HG03196 (cell line): ENCODE measurements around the gene RTN4RL1.

Experiments
- ATAC-seq: cut with Tn5 transposase; IDR thresholded peaks from one replicate; pipeline ENCODE4 v1.9.1; 2021; ENCODE audit not compliant: unreplicated experiment

The RTN4RL1 gene

DNA sequence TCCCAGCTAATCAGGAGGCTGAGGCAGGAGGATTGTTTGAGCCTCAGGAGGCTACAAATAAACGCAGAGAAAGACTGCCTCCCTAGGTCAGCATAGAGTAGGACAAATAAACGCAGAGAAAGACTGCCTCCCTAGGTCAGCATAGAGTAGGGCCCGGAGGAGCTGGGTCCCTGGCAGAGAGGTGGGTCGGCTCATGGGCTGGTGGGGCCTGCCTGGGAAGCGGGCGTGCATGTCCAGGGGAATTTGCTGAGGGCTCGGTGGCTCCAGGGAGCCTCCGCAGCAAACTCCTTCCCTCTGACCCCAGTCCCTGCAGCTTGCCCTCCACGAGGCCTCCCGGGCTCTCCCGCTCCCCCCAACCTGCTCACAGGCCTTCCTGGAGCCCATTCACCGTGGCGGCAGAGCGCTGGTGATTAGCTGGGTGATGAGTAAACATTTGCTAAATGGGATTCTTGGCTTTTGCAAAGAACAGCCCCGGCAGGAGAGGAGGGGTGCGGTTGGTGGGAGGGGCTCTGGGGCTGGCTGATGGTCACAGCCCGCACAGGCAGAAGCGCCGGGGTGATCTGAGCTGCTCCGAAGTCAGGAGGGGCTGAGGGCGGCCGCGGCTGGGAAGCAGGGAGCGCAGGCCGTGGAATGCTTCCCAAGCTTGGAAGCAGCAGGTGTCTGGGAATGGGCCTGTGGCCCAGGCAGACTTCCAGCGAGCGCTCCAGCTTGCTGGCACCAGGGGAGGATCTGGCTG, 93.1 kb downstream of the RTN4RL1 start:
- no peak for ATAC-seq

DNA sequence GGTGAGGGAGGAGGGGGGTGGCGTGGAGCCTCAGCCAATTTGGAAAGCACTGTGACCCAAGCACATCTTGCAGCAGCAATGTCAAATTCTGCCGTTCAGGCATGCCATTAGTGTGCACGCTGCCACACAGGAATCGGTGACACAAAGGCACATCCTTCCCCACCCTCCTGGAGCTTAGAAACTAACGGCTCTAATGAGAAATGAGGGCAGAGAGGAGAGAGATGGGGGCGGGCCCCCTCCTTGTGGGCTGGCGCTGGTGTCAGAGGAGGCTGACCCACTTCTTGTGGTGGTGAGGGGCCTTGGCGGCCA, 94.8 kb downstream of the RTN4RL1 start:
- ATAC-seq, result no peak

DNA sequence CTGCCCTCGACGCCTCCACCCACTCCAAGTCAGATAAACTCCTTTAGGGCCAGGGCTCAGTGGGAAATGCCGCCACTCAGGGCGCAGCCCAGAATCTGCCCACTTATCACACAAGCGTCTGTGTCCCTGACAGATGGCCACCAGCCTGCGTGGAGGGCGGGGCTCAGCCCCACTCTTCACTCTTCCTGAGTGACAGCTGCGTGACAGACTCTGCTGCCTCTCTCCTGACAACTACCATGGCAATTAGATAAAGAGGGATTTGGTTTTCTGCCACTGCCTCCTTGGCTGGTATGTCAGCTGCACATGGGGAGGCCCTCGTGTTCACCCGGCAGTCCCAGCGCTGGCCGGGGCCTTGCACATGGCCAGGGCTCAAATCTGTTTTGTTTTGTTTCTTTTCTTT, 96.2 kb downstream of the RTN4RL1 start:
- ATAC-seq, result no peak

DNA sequence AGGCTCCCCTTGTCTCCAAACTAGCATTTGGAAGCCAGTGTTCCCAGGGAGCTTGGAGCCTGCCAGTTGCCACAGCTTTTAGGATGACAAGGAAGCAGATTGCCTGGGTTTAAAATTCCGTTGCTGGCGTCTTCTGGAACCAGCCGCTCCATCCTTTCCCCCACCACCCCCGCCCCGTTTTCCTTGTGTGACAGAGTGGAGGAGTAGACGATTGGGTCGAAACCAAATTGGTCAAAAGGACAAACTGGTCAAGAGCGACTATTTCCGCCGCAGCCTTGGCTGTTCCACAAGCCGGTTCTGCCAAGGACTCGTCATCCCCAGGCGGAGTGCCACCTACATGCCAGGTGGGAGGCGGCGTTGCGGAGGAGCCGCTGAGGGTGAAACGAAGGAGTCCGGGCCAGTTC, 104.2 kb downstream of the RTN4RL1 start:
- ATAC-seq, result no peak

DNA sequence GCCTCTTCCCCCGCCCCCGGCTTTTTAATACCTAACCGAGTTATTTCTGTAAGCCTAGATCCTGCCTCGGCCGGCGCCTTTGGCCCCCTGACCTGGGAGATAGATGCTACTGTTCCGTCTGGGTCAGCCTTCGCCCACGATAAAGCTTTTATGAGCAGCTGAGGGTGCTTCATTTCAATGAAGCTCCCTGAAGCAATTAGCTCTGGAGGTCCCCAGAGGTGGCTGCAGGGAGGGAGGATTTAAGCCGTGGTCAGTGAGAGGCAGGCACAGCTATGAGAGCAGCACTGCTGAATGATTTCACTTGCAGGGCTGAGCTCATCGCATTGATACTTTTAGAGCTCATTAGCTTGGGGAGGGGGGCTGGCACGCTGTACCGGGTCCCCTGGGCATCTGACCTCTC, 105.9 kb downstream of the RTN4RL1 start:
- no peak for ATAC-seq

DNA sequence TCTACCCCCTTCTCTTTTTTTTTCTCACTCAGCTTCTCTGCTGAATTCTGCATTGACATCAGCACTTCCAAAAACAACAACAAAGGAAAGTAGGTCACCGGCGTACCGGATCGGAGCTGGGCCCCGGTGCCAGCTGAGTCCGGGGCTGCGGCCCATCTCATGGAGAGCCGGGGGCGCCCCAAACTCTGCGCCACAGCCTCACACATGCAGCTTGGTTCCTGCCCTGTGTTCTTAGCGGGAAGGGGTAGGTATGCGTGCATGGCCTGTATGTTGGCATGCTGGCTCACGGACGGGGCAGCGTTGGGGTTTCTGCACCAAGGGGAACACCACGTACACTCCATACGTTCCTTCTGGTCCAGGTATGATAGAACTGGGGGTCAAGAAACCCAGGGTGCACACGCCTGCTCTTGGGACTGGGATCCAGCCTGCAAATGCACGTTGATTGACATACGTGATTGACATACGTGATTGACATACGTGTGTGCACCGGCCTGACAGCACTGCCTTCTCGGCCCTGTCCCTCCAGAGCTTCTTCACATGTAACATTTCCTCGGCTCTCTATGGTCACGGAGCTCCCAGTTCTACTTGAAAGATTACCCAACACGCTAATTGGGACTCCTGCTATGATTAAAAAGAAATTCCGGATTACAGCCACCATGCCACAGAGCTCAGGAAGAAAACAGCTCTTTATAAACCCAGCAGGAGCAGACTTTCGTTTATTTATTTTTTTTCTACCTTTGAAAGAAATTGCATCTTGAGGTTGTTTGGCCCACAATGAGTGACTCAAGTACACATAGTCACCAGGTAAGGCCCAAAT, 106.6 kb downstream of the RTN4RL1 start:
- ATAC-seq, result no peak

DNA sequence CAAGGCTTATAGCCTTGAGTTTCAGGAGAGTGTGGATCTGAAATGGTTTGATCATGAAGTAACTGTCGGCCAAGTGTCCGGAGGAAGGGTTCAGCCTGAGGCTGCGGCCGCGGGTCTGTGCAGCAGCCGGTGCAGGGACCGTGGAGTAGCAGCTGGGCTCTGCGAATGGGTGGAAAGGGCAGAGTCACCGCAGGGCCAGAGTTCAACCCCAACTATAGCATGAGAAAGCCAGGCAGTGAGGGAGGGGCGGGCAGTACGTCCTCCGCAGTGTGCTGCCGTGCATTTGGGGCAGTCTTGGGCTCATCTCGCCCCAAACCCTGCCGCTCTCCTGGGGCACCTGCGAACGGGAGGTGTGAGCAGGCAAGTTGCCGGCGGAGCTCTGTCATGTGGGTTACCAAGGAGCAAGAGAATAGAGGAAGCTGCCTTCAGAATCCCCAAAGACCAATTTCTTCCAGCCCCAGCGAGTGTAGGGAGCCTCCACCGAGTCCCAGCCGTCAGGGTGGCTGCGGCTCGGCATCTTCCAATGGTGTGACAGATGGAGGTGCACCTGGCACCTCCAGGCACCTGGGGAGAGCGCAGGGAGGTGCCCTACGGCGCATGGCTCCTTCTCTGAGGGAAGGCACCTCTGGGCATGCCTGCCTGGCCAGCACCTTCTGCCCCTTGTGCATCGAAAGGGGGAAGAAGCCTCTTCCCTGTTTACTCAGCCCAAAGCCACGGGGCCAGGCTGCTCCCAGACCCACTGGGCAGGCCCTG, 108.0 kb downstream of the RTN4RL1 start:
- no peak for ATAC-seq

DNA sequence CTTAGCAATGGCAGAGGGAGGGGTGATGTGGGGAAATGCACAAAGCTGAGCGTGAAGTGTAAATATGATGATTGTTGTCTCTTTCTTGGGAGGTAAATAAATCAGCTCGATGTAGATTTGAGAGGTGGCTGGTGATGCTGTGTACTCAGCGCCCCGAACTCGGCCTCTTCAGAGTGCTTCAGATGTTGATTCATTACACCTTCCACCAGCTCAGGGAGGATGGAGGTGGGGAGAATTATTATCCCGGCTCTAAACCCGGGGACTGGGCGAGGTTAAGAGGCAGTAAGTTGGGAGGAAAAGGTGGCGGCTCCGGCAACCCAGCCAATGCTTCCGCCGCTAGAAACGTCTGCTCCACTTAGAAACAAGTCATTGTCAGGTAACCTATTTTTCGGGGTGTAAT, 108.8 kb downstream of the RTN4RL1 start:
- no peak for ATAC-seq

DNA sequence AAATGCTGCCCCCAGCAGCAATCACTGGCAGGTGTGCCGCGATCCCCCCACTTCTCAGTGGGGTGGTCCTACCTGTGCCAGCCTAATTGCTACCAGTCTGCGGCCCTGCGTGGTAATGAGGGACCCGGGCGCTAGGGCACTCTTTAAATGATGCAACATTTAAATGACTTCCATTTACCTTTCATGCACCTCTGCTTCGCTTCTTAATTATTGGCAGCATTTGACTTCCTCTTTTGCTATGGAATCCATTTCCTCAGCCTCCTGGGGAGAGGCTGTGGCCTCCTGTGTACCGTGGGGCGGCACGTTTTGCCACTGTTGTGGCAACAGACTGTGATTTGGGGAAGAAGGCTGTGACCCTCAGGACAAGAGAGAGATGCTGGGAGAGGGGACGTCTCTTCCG, 109.2 kb downstream of the RTN4RL1 start:
- no peak for ATAC-seq

DNA sequence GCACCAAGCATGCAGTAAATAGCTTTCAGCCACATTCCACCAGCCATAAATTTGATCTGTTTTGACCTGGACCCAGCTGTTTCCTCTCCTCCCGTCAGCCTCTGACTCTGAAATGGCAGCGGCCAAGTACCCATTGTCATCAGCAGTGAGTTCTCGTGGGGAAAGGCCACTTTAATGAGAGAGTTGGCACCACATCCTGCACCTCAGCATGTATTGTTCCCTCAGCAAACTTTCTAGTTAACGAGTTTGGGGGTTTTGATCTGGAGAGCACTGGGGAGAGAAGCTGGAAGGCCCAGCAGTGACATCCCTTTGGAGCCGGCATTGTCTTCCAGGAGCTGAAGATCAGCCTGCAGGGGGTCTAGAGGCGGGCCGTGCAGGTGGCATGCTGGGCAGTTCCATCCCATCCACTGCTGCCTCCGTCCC, 110.5 kb downstream of the RTN4RL1 start:
- no peak for ATAC-seq

DNA sequence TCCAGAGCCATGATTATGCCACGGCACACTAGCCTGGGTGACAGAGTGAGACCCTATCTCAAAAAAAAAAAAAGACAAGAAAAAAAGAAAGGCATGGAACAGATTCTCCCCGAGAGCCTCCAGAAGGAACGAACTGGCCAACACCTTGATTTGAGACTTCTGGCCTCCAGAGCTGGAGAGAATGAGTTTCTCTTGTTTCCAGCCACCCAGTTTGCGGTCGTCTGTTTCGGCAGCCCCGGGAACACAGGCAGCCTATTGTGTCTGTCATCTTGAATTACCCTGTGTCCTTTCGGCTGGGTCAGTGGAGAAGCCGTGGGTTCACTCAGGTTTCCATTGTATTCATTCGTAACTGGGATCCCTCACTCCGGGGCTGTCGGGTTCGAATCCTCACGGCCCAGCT, 111.4 kb downstream of the RTN4RL1 start:
- ATAC-seq, result no peak

DNA sequence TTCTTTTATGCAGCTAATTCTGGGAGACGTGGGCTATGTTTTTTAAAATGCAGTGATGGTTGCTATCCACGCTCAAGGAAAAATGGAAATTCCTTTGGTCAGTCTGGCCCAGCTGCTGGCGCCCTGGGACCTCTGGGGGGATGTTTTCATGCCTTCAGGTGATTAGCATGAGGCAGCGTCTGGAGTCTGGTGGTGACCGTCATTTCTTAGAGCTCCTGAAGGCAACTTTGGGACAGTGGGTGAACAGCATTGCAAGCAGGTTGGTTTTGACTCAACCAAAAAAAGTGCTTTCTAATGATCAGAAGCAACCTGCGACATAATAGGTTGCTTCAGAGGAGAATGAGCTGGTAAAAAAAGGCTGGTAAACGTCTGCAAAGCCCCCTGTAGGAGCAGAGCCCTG, 113.0 kb downstream of the RTN4RL1 start:
- no peak for ATAC-seq

DNA sequence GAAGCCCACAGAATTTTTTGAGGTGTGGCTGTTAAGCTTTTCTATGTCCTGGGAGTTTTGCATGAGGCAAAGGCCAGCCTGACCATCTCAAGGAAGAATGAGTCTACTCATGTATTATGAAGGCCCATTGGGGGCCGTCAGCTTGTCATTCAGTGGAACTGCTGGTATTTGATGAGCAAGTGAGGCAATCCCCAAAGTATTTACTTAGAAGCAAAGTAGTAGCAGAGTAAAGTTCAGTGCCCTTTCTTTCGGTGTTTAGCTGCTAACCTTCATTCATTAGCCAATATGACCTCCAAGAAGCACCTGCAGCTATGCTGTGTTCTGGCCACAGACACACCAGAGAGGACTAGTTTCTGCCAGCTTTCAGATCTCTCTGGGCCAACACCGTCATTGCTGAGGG, 115.1 kb downstream of the RTN4RL1 start:
- no peak for ATAC-seq

DNA sequence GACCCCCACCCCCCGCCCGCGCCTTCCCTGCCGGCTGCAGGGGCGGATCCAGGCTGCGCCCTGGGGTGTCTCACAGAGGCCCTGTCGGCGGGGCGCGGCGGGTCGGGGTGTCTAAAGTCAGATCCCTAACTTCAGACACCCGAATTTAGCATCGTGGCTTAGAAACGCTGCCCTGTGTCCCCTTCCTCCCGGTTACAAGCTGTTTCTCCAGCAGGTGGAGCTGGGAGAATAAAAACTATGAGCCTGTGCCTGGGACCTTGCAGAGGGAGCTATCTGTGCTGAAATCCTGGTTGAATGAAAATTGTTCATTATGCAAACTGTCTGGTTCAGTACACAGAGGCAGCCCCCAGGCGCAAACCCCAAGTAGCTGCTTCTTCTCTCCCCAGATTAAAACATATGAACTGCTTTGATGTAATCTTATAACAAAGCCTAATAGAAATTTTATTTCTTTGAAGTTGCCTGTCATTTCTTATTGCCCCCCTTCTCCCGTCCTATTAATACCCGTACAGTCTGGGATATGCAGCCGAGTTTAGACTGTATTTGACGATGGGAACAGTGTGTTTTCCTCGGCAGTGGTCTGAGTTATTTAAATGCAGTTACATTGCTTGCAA, 116.3 kb downstream of the RTN4RL1 start:
- ATAC-seq, result no peak

DNA sequence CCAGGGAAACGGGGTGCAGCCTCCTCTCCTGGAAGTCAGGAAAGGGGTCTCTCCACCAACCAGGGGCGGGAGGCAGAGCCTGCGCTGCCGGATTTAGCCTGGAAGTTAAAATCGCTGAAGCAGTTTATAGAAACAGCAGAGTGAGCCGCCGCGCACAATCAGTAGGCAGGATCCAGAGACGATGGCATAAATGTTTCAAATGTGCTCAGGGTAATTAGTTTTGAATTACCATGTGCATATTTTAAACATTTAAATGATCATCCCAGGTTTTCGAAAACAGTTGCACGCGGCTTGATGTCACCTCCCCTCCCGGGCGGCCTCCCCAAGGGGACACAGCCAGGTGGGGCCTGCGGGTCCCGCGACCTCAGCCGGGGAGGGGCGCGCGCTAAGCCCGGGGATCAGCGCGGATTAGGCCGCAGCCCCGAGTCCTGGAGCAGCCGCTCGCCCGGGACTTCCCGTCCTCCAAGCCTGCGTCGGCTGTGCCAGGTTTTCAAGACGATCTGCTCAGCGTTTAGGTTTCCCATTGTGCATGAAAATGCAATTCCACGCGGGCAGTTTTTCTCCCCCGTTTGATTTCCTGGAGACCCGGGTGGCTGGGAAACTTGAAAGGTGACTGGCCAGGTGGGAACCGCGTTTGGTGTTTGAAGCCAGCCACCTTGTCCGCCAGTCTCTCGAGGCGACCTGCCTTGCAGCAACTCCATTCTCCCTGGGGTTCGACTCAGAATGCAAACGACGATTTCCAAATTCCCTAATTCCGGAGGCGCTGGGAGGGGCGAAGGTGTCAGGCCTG, 117.0 kb downstream of the RTN4RL1 start:
- no peak for ATAC-seq

DNA sequence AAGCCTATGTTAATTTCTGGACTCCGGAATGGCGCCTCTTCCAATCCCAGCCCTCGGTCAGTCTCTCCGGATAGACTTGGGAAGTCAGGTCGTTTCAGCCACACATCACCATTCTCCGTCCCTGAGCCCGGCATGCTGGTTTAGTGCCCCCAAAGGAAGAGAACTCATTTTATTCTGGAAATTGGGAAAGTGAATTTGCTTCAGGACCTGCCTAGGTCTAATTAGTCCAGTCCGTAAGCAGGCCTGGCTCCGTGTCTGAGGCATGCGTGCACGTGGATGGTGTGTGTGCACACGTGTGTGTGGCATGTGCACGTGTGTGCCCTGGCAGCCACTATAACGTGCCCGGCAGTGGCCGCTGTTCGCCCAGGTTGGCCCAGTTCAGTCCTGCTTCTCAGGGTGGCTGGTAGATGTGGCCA, 117.9 kb downstream of the RTN4RL1 start:
- ATAC-seq, result no peak

DNA sequence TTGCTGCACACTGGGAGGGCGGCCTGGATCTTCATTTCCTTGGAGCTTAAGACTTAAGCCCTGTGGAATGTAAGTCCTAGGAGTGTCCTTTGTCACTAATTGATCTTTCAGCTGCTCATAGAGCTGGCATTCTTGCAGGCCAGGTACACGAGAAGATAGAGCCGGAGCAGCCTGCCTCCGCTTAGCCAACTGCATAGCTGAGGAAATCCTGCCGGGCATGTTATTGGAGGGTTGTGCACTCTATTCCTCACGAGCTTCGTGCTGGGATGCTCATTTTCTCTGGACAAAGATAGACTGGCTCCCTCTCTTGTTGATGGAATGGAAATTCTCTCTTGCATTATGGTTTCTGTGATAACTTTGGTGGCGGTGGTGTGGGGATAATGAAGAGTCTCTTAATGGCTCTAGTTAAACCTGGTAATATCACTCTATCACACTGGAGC, 118.5 kb downstream of the RTN4RL1 start:
- no peak for ATAC-seq

DNA sequence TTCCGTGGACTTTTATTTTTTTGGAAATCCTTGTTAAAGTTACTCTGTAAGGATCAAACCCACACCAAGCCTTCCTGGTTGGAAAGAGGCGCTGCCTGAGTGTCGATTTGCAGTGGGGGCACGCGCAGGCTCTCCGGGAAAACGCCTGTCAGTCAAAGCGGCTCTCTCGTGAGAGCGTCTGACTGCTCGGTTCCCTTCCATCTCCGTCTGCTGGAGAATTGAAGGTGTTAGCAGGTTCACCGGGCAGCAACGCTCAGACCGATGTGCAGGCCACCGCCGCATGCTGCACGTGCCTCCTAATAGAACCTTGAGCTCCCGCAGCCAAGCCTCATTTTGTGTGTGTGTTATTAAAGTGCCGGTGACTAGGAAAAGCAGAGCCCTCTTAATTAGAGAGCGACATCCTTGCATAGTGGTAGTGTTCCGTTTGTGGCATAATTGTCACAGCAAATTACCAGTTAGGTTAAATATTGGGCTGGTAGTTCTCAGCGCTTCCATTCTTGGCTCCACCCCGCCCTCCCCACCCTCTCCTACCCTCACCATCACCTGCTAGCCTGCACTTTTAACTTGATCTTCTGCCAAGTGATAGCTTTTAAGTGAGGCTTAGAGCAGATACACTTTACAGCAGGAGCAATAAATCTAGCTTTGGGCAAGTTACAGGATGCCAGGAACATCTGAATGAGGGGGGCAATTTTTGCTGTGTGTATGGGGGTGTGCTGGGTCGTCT, 119.8 kb downstream of the RTN4RL1 start:
- no peak for ATAC-seq

DNA sequence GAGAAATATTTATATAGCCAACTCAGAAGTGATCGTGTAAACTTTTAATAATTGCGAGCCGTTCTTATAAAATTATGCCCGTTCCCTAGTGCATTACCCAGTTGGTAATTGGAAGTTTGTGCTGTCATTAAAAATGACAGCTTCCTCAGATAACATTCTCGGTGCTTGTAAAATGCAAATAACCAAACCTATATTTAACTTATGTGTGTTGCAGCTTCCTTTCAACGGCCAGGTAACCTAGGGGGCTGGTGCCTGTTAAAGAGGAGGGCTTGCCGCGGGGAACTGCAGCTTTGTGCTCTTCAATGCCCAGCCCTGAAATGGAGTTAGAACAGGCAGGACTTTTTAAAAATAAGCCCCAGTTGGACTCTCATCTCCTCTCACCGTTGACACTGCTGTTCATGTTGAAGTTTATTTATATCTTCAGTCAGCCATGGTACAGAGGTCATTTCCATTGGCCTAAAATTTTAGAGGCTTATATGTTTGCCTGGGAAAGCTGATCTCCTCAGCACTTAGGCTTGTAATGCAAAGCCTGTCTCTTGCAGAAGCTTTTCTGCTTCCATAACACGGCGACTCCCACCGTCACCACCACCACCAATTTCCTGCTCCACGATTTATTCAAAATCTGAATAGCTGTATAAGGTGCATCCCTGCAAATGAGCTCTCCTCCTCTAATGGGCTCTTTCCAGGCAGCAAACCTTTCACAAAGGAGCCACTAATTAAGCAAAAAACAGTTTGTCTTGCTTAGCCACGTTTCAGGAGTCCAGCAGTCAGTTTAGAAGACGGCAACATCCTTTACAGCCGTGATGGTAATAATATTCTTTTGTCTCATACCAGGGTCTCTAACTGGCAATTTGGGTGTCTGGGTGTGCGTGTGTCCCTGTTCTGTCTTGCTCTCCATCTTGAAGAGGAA, 120.6 kb downstream of the RTN4RL1 start:
- no peak for ATAC-seq
